HL-60 (cell line): Measurements from ENCODE around the gene TMEM245.
A peak's percentile ranks its signal among the peaks of the same experiment; 100 is the strongest.

Source experiments
- DNase-seq, 2 experiments: peaks; one replicate each; pipeline ENCODE4 v3.0.0-alpha.2; 2010 to 2020; ENCODE audit warnings: low read depth in 1 of 2, low spot score in 1 of 2
- H3K27ac ChIP-seq: fragments of 250-450 bp; sonication (Bioruptor Pico); replicated peaks from 2 replicates; pipeline ENCODE4 v1.5.1; 2020; ENCODE audit warnings: mild to moderate bottlenecking, moderate library complexity
- H3K27me3 ChIP-seq: fragments of 250-450 bp; sonication (Bioruptor Pico); 2 replicates; pipeline ENCODE4 v1.5.1; 2021; ENCODE audit warnings: mild to moderate bottlenecking, moderate library complexity; ENCODE audit not compliant: insufficient read depth, poor library complexity, severe bottlenecking
- H3K4me3 ChIP-seq: replicated peaks from 2 replicates; pipeline ENCODE4 v1.5.1; 2011; ENCODE audit warnings: mild to moderate bottlenecking, control low read depth, low read length; ENCODE audit not compliant: insufficient read depth
- CTCF ChIP-seq: IDR thresholded peaks from one replicate; pipeline ENCODE4 v1.5.1; 2011; ENCODE audit warnings: low read length, control low read depth, inconsistent platforms; ENCODE audit not compliant: insufficient read depth
- GABPA ChIP-seq: IDR thresholded peaks from 2 replicates; pipeline ENCODE4 v1.6.1; 2012; ENCODE audit warnings: low read depth
- POLR2AphosphoS5 ChIP-seq: IDR thresholded peaks from 2 replicates; pipeline ENCODE4 v1.6.1; 2012; ENCODE audit warnings: low read depth
- REST ChIP-seq: IDR thresholded peaks from 2 replicates; pipeline ENCODE4 v1.6.1; 2012; ENCODE audit warnings: low read depth; ENCODE audit not compliant: insufficient replicate concordance
- SPI1 ChIP-seq: IDR thresholded peaks from 2 replicates; pipeline ENCODE4 v1.6.1; 2012; ENCODE audit warnings: low read depth, mild to moderate bottlenecking, borderline replicate concordance

Gene TMEM245

GRCh38 chr9:109121232-109121796 is 1.6 kb upstream of the TMEM245 start:
- Histone ChIP-seq H3K4me3 (no peak overlapping the region), H3K27me3 (no peaks in the 10 kb centered on the region), H3K27ac (no peak overlapping the region)
- no peak for TF ChIP-seq CTCF
- TF ChIP-seq REST = no peak
- TF ChIP-seq GABPA = no peak
- TF ChIP-seq POLR2AphosphoS5 = no peak
- no peak for TF ChIP-seq SPI1
- DNase-seq = no peak

DNA sequence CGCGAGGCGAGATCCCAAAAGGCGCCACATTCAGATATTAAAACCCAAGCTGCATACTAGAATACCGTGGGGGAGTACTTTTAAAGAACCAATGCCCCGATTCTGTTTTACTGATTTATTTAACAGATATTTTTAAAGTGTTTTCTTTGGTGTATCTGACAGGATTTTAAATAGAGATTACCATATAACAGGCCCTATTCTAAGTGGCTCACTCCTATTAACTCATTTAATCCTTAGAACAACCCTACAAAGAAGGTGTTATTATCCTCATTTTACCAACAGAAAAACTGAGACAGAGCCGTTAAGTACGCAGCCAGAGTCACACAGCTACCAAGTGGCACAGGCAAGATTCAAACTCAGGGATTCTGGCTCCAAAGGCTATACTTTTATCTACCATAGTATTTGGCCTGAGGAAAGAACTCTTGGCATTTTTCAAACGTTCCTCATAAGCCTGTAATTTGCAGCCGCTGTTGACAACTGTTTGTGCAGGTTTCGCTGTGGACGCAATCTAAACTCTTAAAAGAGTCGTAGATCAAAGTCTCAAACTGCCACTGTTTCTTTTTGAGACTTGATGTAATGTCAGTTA is 550 bp upstream of the TMEM245 start:
- TF ChIP-seq GABPA = no peak
- H3K4me3 ChIP-seq = peak overlapping the region; percentile 17; the same call in 1 of the 2 replicates
- peak overlapping the region; percentile 60 for H3K27ac ChIP-seq
- no peak for DNase-seq
- H3K27me3 ChIP-seq = no peaks in the 10 kb centered on the region

- peak in 1 of 2 experiments; percentile 19 for DNase-seq
- TF ChIP-seq REST (no peak), CTCF (no peak), SPI1 (no peak)
- H3K27me3 ChIP-seq = no peaks in the 10 kb centered on the region
- peak overlapping the region; percentile 89 for H3K4me3 ChIP-seq
- H3K27ac ChIP-seq = peak overlapping the region; percentile 81
Observed at GRCh38 chr9:109118808-109119438, 824 bp downstream of the TMEM245 start.

DNA sequence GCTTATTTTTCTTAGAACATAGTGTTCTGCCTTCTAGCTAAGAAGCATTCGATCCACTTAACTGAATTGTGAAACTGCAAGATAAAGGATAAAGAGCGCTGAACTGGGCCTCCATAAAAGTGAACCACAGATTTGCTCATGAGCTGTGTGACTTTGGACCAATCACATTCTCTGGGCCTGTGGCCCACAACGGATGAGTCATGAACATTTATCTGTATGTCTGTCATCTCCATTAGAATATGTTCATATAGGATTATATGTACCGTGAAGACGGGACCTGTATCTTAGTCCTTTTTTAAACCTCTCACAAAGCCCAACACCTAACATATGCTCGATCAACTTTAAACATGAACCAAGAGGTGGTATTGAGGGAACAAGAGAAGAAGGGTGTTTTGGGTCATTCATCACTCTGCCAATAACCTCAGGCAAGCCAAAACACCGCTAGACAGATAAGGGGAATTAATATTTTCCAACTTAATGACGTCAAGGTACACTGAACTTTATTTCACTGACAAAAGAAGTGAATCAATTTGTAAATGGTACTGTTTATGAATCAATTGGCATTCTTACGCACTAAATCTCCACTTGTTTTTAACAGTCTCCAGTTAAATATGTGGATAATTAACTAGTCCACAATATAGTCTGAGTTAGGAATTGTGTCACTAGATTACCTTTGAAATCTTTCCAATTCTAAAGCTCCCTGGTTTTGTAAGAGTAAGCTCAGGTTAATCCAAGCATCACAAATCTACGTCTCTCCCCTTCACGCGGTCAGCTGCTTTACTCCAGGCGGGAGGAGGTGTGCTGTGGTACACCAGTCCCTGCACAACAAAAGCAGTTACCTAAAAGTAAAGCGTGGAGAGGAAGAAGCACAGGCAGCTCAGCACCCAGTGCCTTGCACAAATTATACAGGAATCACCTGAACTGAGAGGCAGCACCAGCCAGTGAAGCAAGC is 1.6 kb downstream of the TMEM245 start:
- DNase-seq = peak in 1 of 2 experiments; percentile 30
- Histone ChIP-seq H3K4me3 (peak overlapping the region; percentile 89), H3K27me3 (no peaks in the 10 kb centered on the region), H3K27ac (peak overlapping the region; percentile 81)
- TF ChIP-seq GABPA = no peak
- TF ChIP-seq SPI1 = no peak
